IPS DF 19.7 (cell line): Measurements from ENCODE around the gene CDCP1.
"Not testable (repeated sequence)": the region's sequence is repeated elsewhere in the genome, so short reads cannot be mapped to it uniquely, and the experiment has no call there.

Experiments used
- DNase-seq: peaks from one replicate; pipeline ENCODE4 v3.0.0-alpha.2; 2013; ENCODE audit warnings: low read depth, low spot score

CDCP1 gene

DNA sequence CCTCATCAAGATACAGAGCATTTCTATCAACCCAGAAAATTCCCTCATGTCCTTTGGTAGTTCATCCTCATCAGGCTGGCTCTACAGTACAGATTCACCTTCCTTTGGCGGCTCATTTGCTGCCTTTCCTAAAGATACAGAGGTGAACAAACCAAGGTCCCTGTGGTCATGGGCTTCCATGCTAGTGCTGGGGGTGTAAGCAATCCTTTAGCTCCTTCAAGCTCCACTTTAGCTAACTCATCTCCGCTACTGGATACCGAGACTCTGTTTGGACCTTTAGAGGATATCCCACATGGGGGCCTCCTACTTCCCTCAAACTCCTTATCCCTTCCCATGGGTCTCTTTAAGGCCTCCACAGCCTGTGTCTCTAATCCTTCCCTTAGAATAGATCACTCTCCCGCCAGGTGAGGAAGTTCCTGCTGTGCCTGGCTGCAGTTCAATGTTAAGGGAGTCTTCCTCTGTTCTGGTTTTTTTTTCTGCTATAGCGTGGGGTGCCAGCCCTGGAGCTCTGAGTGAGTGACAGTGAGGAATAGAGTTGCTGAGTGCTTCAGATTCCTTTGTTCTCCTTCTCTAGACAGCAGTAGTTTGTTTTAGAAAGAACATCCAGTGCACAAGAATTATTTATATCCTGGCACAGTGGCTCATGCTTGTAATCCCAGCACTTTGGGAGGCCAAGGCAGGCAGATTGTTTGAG lies 89.4 kb downstream of the CDCP1 start:
- peak; percentile 45 for DNase-seq

DNA sequence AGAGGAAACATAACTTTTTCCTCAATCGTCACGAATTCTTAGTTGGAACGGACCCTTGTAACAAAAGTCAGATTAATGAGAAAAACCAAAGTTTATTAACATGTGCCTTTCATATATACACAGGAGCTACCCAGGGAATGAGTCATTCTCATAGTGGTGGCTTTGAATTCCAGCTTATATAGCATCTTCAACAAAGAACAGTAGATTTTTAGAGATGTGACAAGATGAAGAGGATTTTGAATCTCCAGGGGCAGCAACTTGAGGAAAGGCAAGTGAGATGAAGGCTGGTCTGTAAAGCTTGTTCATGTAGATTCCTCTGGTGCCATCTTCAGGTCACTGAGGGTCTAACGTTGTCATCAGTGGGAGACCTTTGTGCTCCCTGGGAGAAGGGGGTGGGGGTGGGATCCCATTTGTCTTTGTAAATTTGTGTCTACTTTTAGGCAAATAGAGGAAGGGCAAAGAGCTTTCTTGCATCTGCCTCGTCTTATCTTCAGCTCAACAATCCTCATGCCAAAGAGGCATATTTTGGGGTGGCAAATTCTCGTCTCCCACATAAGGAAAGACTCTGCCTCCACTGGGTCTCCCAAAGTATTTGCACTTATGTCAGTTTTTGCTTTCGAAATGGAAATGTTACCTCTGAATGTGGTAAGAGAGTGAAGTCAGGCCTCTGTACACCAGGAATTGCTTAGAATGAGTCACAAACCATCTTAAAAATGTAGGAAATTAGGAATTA lies 90.6 kb downstream of the CDCP1 start:
- DNase-seq: peak; percentile 63

DNA sequence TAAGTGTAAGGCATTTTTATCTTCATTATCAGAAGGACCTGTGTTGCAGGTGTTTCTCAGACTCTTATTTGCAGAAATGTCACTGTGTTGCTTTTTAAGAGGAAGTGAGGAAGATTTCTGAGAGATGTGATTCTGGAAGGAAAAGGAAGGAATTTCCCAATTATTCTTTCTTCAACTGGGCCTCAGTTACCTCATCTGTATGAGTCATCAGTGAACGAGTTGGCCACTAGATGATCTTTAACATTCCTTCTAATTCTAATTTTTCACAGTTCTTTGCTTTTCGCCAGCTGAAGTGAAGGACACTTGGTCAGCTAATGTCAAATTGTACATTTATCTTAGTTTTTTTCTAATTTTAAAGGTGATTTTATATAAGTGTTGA lies 91.2 kb downstream of the CDCP1 start:
- DNase-seq: no peak

DNA sequence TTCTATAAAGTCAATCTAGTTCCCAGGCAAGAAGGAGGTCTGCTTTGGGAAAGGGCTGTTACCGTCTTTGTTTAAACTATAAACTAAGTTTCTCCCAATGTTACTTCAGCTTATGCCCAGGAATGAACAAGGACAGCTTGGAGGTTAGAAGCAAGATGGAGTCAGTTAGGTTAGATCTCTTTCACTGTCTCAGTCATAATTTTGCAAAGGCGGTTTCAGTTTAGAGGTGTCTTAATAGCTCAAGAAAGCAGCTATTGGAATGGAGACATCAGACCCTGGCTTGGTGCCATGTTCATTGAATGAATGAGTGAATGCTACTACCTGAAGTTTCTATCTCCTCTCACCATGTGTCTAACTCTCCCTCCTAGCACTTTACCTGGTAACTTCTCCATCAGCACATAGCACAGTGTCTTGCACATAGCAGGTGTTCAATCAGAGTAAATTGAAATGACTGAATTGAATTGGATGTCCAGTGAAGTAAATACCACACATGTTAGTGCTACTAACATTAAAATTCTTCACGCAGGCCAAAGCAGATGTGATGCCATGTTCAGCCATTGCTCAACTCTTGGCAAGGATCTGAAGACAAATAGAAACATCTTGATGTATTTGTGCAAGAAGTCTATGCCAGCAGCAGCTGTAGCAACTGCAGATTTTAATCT lies 91.9 kb downstream of the CDCP1 start:
- no peak for DNase-seq

DNA sequence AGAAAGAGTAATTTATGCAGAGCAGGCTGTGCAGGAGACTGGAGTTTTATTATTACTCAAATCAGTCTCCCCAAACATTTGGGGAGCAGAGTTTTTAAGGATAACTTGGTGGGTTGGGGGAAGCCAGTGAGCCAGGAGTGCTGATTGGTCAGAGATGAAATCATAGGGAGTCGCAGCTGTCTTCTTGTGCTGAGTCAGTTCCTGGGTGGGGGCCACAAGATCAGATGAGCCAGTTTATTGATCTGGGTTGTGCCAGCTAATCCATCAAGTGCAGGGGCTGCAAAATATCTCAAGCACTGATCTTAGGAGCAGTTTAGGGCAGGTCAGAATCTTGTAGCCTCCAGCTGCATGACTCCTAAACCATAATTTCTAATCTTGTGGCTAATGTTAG lies 92.4 kb downstream of the CDCP1 start:
- DNase-seq: not testable (repeated sequence)

DNA sequence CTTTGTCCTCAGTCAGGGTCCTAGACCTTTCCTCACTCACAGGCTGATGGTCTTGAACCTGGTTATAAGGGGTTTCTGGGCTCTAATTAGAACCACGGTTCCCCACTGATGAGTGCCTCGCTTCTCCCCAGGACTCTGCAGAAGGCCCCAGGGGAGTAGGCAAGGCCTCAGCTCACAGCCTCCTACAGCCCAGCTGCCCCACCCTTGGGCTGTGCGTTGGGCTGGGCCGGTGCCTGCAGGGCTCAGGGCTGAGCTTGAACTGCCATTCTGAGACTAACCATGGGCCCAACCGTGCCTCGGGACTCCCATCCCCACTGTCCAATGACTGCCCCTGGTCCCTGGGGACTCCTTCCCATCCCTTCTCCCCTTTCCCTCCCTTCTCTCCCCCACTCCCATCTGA lies 94.5 kb downstream of the CDCP1 start:
- DNase-seq: no peak

- DNase-seq: no peak
These were observed 96.4 kb downstream of the CDCP1 start for GRCh38 chr3:45049807-45050206.

DNA sequence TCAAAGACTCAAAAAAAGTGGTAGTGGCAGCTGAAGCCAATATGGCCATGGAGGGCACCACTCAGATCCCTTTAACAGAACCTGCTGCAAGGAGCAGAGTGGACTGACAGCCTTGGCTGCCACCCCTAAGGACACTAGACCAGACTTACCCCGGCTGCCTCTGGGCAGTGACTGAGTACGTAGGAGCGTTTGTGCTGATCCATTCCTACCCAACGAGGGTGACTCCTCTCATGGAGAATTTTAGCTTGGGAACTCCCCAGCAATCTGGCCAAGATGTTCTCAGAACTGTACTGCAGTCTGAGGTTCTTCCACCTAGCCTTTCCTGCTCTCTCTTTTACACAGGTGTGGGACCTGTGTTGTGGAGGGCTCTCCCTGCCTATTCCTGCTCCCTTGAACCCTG lies 97.9 kb downstream of the CDCP1 start:
- DNase-seq: no peak

GRCh38 chr3:45043728-45044299 lies 102.4 kb downstream of the CDCP1 start:
- DNase-seq: no peak

DNA sequence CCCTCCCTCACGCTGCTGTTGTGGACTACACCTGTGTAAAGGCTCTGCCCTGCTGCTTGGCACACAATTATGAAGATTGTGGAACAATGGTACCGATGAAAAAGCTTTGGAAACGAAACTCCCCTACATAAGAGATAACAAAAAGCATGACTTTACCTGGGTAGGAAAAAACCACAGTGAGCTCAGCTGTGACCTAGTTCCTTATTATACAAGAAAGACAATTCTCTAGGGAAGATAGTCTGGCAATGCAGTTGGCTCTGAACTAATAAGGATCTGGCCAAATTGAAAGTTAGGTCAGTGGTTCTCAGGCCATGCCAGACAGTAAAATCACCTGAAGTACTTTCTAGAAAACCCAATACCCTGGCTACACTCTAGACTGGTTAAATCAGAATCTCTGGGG lies 104.0 kb downstream of the CDCP1 start:
- no peak for DNase-seq

GRCh38 chr3:45041666-45042065 lies 104.5 kb downstream of the CDCP1 start:
- DNase-seq: no peak

GRCh38 chr3:45037720-45038455 lies 108.3 kb downstream of the CDCP1 start:
- peak; percentile 86 for DNase-seq

DNA sequence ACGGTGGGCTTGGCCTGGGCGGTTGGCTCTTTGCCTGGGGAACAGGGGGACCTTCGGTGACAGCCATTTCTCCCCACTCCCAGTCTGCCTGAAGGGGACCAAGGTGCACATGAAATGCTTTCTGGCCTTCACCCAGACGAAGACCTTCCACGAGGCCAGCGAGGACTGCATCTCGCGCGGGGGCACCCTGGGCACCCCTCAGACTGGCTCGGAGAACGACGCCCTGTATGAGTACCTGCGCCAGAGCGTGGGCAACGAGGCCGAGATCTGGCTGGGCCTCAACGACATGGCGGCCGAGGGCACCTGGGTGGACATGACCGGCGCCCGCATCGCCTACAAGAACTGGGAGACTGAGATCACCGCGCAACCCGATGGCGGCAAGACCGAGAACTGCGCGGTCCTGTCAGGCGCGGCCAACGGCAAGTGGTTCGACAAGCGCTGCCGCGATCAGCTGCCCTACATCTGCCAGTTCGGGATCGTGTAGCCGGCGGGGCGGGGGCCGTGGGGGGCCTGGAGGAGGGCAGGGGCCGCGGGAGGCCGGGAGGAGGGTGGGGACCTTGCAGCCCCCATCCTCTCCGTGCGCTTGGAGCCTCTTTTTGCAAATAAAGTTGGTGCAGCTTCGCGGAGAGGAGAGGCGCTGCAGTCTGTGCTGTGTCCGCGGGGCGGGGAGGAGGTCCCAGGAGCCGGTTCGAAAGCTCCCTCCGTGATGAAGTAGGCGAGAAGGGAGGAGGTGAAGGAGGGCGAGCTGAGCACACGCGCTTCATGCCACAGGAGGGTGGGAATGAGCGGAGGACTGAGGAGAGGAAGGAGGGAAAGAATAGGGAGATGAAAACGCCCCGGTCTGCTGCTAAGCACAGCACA lies 110.5 kb downstream of the CDCP1 start:
- DNase-seq: no peak

DNA sequence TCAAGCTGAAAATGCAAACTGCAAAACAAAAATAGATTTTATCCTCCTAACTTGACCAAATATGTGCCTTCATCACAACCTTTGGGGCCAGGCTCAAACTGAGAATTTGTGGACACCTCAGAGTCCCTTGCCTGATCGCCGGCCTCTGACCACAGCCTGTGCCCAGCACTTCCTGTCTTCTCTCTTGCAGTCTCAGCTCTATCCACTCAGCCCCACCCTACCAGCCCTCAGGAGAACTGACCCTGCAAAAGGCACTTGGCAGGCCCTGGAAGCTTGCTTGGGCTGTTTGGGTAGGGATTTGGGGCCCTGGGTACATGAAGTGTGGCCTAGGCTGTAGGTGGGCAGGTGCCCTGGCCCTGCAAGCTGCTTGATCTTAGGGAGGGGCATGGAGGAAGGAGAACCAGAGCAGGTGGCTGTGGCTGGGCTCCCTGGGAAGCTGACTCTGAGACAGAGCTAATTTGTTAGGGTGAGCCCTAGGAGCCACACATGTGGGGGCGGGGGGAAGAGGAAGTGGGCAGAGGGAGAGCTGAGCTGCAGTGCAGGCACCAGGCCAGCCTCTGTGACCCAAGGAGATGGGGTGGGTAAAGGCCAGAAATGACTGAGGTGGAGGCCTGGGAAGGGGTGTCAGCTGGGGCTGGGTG lies 111.4 kb downstream of the CDCP1 start:
- DNase-seq: no peak

- DNase-seq: no peak
These were observed 112.4 kb downstream of the CDCP1 start for GRCh38 chr3:45033791-45034190.
